Breast epithelium (tissue), 4 donors: Measurements from ENCODE around the gene MRPS25. TPM values are rescaled to one million over a fixed set of nuclear protein-coding genes. Genes with fewer than 3 reads are reported as not detected.
"Not testable (repeated sequence)": the region's sequence is repeated elsewhere in the genome, so short reads cannot be mapped to it uniquely, and the experiment has no call there.

Experiments
- DNase-seq, 2 donors: peaks; one replicate each; pipeline ENCODE4 v3.0.0-alpha.2; 2019; ENCODE audit warnings: low spot score in 2 of 2
- H3K27ac ChIP-seq, 2 donors: fragments of 200-600 bp; sonication (generic) in 1 of 2; one replicate each; pipeline ENCODE4 v1.5.1; 2016 to 2019; ENCODE audit warnings: mild to moderate bottlenecking in 1 of 2
- H3K27me3 ChIP-seq, 2 donors: fragments of 200-600 bp; sonication (generic) in 1 of 2; one replicate each; pipeline versions ENCODE4 v1.5.1 to v1.6.0; 2017 to 2019; ENCODE audit warnings: control low read depth in 1 of 2, mild to moderate bottlenecking in 1 of 2
- H3K36me3 ChIP-seq: fragments of 200-600 bp; one replicate; pipeline ENCODE4 v1.5.1; 2019
- H3K4me1 ChIP-seq, 2 donors: fragments of 200-600 bp; sonication (generic); one replicate each; pipeline ENCODE4 v1.5.1; 2016 to 2019; ENCODE audit warnings: control low read depth in 1 of 2
- H3K4me3 ChIP-seq, 3 donors: fragments of 200-600 bp; sonication (generic); 1 replicate in 2 of 3; 2 replicates in 1 of 3; pipeline ENCODE4 v1.5.1; 2016 to 2019; ENCODE audit warnings: mild to moderate bottlenecking in 3 of 3, moderate library complexity in 2 of 3
- H3K9me3 ChIP-seq, 2 donors: fragments of 200-600 bp; sonication (generic) in 1 of 2; one replicate each; pipeline ENCODE4 v1.5.1; 2016 to 2019; ENCODE audit warnings: control low read depth in 1 of 2
- CTCF ChIP-seq, 3 donors: fragments of 450-650 bp; IDR thresholded peaks; one replicate each; pipeline ENCODE4 v1.5.1; 2016 to 2017; ENCODE audit warnings: antibody characterized with exemption in 3 of 3, mild to moderate bottlenecking in 3 of 3, moderate library complexity in 3 of 3
- POLR2A ChIP-seq: fragments of 450-650 bp; IDR thresholded peaks from one replicate; pipeline ENCODE4 v1.6.1; 2016; ENCODE audit warnings: antibody characterized with exemption, mild to moderate bottlenecking, moderate library complexity
- POLR2AphosphoS5 ChIP-seq, 3 donors: sonication (generic); formaldehyde crosslinking; IDR thresholded peaks; one replicate each; pipeline ENCODE4 v1.6.1; 2017; ENCODE audit warnings: antibody characterized with exemption in 3 of 3
- intact Hi-C: fragments of 100-400 bp; cut with DNase I; formaldehyde crosslinking; loops from one replicate; pipeline ENCODE4 v1.15.1; 2023; ENCODE audit warnings: low total_unique reads
- total RNA-seq, 3 donors: library from RNA; depleted of rRNA; stranded (reverse); fragments of >200 nt; gene quantifications; one replicate each; pipeline ENCODE4 v1.1.0, GENCODE V29; 2016

Gene MRPS25
- total RNA-seq, 3 donors from 2014 or later: 19.5 to 40.0 (median 36.4) TPM

GRCh38 chr3:15009167-15009566 lies 55.9 kb downstream of the MRPS25 start:
- Histone ChIP-seq H3K4me1 (no peaks in the 10 kb centered on the region), H3K27ac (no peak overlapping the region), H3K36me3 (no peaks in the 10 kb centered on the region), H3K4me3 (no peak overlapping the region), H3K9me3 (no peaks in the 10 kb centered on the region), H3K27me3 (no peaks in the 10 kb centered on the region)
- TF ChIP-seq CTCF (IDR thresholded peaks at IDR 0.05) (no peak), POLR2AphosphoS5 (IDR thresholded peaks at IDR 0.05) (no peak), POLR2A (no peak)
- intact Hi-C loops: no loop called here
- no peak for DNase-seq

DNA sequence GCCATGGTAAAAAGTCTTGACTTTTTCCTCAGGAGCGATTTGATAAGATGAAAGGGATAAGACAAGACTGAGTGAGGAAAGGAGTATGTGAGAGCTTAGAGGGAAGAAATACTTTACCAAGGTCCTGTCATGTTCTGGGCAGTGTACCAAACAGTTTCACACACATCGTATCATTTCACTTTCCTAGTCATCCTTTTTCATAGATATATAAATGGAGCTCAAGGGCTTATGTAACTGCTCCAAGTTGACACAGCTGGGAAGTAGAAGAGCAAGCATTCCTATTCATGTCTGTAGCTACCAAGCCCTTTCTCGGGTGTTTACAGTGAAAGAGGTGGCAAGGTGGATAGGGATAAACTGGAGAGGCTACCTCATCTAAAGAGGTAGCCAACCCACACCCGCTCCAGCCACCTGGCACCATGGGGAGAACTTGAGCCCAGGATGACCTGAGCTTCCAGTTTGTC lies 57.4 kb downstream of the MRPS25 start:
- no peaks in the 10 kb centered on the region for H3K36me3 ChIP-seq
- intact Hi-C loops: no loop called here

DNA sequence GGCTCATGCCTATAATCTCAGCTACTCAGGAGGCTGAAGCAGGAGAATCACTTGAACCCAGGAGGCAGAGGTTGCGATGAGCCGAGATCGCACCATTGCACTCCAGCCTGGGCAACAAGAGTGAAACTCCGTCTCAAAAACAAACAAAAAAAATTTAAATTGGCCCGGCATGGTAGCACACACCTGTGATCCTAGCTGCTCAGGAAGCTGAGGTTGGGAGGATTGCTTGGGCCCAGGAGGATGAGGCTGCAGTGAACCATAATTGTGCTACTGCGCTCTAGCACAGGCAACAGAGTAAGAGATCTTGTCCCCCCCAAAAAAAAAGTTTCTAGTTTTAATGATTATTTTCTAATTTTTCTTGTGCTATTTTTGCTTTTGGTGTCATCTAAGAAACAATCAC lies 65.9 kb downstream of the MRPS25 start:
- H3K36me3 ChIP-seq, intact Hi-C loops, H3K27me3 ChIP-seq, H3K27ac ChIP-seq, H3K4me1 ChIP-seq, H3K4me3 ChIP-seq, DNase-seq, H3K9me3 ChIP-seq: not testable (repeated sequence)

More for the DNA sequence above, 57.4 kb downstream of the MRPS25 start:
- TF ChIP-seq POLR2AphosphoS5 (IDR thresholded peaks at IDR 0.05): no peak
- TF ChIP-seq CTCF (IDR thresholded peaks at IDR 0.05): no peak
- TF ChIP-seq POLR2A: no peak
- Histone ChIP-seq H3K4me3 (no peak overlapping the region), H3K27me3 (no peaks in the 10 kb centered on the region), H3K27ac (no peak overlapping the region), H3K9me3 (no peaks in the 10 kb centered on the region), H3K4me1 (no peaks in the 10 kb centered on the region)
- DNase-seq: no peak

Other genes with a start within 250 kb of the MRPS25 start
- gene FGD5, start 246.4 kb downstream of the MRPS25 start, total RNA-seq: 10 to 100 TPM in 2 of 3 donors, 1 to 10 TPM in 1; 7.3 to 28.2 (median 18.7) TPM
- 10 to 100 TPM; 41.9 to 71.0 (median 52.8) TPM for gene NR2C2, start 117.7 kb downstream of the MRPS25 start, total RNA-seq
- gene RBSN, start 33.8 kb upstream of the MRPS25 start, total RNA-seq: 10 to 100 TPM; 28.6 to 30.5 (median 29.6) TPM
- 100 to 1,000 TPM in 1 of 3 donors, 10 to 100 TPM in 2; 79.0 to 112 (median 91.4) TPM for gene CAPN7, start 140.9 kb upstream of the MRPS25 start, total RNA-seq